Activated naive CD4-positive, alpha-beta T cell treated with anti-CD3 and anti-CD28 coated beads for 36 hours (primary cell): ENCODE results near the gene MKNK1. TPM values are rescaled to one million over a fixed set of nuclear protein-coding genes. Genes with fewer than 3 reads are reported as not detected.

Source experiments
- CTCF ChIA-PET: fragments of 350-600 bp; sonication (Branson Sonifier 250); formaldehyde crosslinking; loops from one replicate; lab custom pipeline; 2021; ENCODE audit warnings: antibody characterized with exemption; lab: Charles Lee
- DNase-seq: peaks from one replicate; pipeline ENCODE4 v3.0.0-alpha.2; 2020
- H3K27ac Mint-ChIP-seq: one replicate; pipeline ENCODE4 v1.8.0; 2021; ENCODE audit warnings: mild to moderate bottlenecking, mixed read lengths
- H3K27me3 Mint-ChIP-seq: one replicate; pipeline ENCODE4 v1.8.0; 2021; ENCODE audit warnings: low read depth, mixed read lengths
- H3K36me3 Mint-ChIP-seq: one replicate; pipeline ENCODE4 v1.8.0; 2021; ENCODE audit warnings: low read depth, mixed read lengths
- H3K4me1 Mint-ChIP-seq: one replicate; pipeline ENCODE4 v1.8.0; 2021; ENCODE audit warnings: low read depth, mixed read lengths
- H3K4me3 Mint-ChIP-seq: one replicate; pipeline ENCODE4 v1.8.0; 2021; ENCODE audit warnings: mild to moderate bottlenecking, moderate library complexity, mixed read lengths
- H3K9me3 Mint-ChIP-seq: one replicate; pipeline ENCODE4 v1.8.0; 2021; ENCODE audit warnings: mixed read lengths
- intact Hi-C: fragments of 100-400 bp; cut with micrococcal nuclease; formaldehyde crosslinking; loops from one replicate; pipeline ENCODE4 v1.15.1; 2023
- total RNA-seq, 2 experiments: library from RNA; stranded (reverse); gene quantifications; one replicate each; pipeline ENCODE4 v1.2.3, GENCODE V29; 2021

Gene MKNK1
- total RNA-seq, 2 experiments from 2014 or later = 18.5 to 21.2 TPM

GRCh38 chr1:46552357-46553237, 51.5 kb downstream of the MKNK1 start:
- H3K27me3 Mint-ChIP-seq = no peaks in the 10 kb centered on the region
- DNase-seq = no peak
- CTCF ChIA-PET = interaction anchor here (0.9 kb wide), 1 partner anchor 18 kb away, joined by 3 read pairs; no protein-coding TSS in a partner anchor
- no peak overlapping the region for H3K27ac Mint-ChIP-seq
- intact Hi-C loops = no loop called here
- no peaks in the 10 kb centered on the region for H3K4me1 Mint-ChIP-seq
- H3K36me3 Mint-ChIP-seq = no peaks in the 10 kb centered on the region
- no peak overlapping the region for H3K4me3 Mint-ChIP-seq
- H3K9me3 Mint-ChIP-seq = no peaks in the 10 kb centered on the region

- H3K4me1 Mint-ChIP-seq = no peaks in the 10 kb centered on the region
- intact Hi-C loops = no loop called here
- H3K4me3 Mint-ChIP-seq = no peak within 1 kb of the TSS
- no peaks in the 10 kb centered on the region for H3K9me3 Mint-ChIP-seq
- no peak within 1 kb of the TSS for H3K27ac Mint-ChIP-seq
- no peaks in the 10 kb centered on the region for H3K36me3 Mint-ChIP-seq
- DNase-seq = no peak
- peaks cover 5% of the 10 kb centered on the region for H3K27me3 Mint-ChIP-seq
- CTCF ChIA-PET = no interaction called here
These were observed 52.4 kb downstream of the MKNK1 start, which contains the start of gene KNCN for GRCh38 chr1:46551597-46552095. Gene KNCN (minus strand): TSS chr1:46551647. CDS start chr1:46551215, 432 bp downstream.

GRCh38 chr1:46550751-46551231, 53.3 kb downstream of the MKNK1 start:
- H3K36me3 Mint-ChIP-seq = no peaks in the 10 kb centered on the region
- no peak overlapping the region for H3K27ac Mint-ChIP-seq
- DNase-seq = no peak
- no peaks in the 10 kb centered on the region for H3K4me1 Mint-ChIP-seq
- CTCF ChIA-PET = interaction anchor here (1.4 kb wide), 1 partner anchor 17 kb away, joined by 6 read pairs; no protein-coding TSS in a partner anchor
- no peaks in the 10 kb centered on the region for H3K9me3 Mint-ChIP-seq
- no peak overlapping the region for H3K4me3 Mint-ChIP-seq
- intact Hi-C loops = no loop called here
- H3K27me3 Mint-ChIP-seq = peaks cover 13% of the 10 kb centered on the region

GRCh38 chr1:46549697-46550681, 54.1 kb downstream of the MKNK1 start:
- Mint-ChIP-seq H3K4me3 (no peak overlapping the region), H3K27me3 (peaks cover 21% of the 10 kb centered on the region), H3K27ac (no peak overlapping the region), H3K9me3 (no peaks in the 10 kb centered on the region), H3K36me3 (no peaks in the 10 kb centered on the region), H3K4me1 (no peaks in the 10 kb centered on the region)
- CTCF ChIA-PET = interaction anchor here (1.4 to 1.6 kb wide), 3 partner anchors 16 to 175 kb away, joined by 3 to 6 read pairs (median 3); no protein-coding TSS in a partner anchor
- DNase-seq = no peak
- intact Hi-C loops = loop anchor here (2.0 kb wide), 1 partner anchor 17 kb away; no protein-coding TSS in a partner anchor

GRCh38 chr1:46547481-46548383, 56.3 kb downstream of the MKNK1 start:
- Mint-ChIP-seq H3K27ac (no peak overlapping the region), H3K4me3 (no peak overlapping the region), H3K36me3 (no peaks in the 10 kb centered on the region), H3K9me3 (no peaks in the 10 kb centered on the region), H3K4me1 (no peaks in the 10 kb centered on the region), H3K27me3 (peaks cover 41% of the 10 kb centered on the region)
- DNase-seq = peak; percentile 18
- intact Hi-C loops = loop anchor here (1.0 to 2.0 kb wide), 4 partner anchors 15 to 105 kb away; no protein-coding TSS in a partner anchor
- CTCF ChIA-PET = interaction anchor here (0.7 to 2.9 kb wide), 9 partner anchors 10 to 177 kb away, joined by 3 to 15 read pairs (median 3); partner anchors contain the start of gene MKNK1

GRCh38 chr1:46546210-46546609, 57.9 kb downstream of the MKNK1 start:
- H3K4me3 Mint-ChIP-seq = no peak overlapping the region
- DNase-seq = no peak
- H3K9me3 Mint-ChIP-seq = no peaks in the 10 kb centered on the region
- intact Hi-C loops = no loop called here
- H3K27me3 Mint-ChIP-seq = peaks cover 49% of the 10 kb centered on the region
- no peaks in the 10 kb centered on the region for H3K4me1 Mint-ChIP-seq
- CTCF ChIA-PET = no interaction called here
- H3K36me3 Mint-ChIP-seq = no peaks in the 10 kb centered on the region
- H3K27ac Mint-ChIP-seq = no peak overlapping the region

GRCh38 chr1:46545784-46546183, 58.3 kb downstream of the MKNK1 start:
- H3K27me3 Mint-ChIP-seq = peaks cover 49% of the 10 kb centered on the region
- intact Hi-C loops = no loop called here
- H3K9me3 Mint-ChIP-seq = no peaks in the 10 kb centered on the region
- no peaks in the 10 kb centered on the region for H3K4me1 Mint-ChIP-seq
- CTCF ChIA-PET = interaction anchor here (1.4 kb wide), 1 partner anchor 99 kb away, joined by 5 read pairs; no protein-coding TSS in a partner anchor
- DNase-seq = no peak
- no peak overlapping the region for H3K4me3 Mint-ChIP-seq
- no peak overlapping the region for H3K27ac Mint-ChIP-seq
- H3K36me3 Mint-ChIP-seq = no peaks in the 10 kb centered on the region

- H3K36me3 Mint-ChIP-seq = no peaks in the 10 kb centered on the region
- intact Hi-C loops = no loop called here
- peaks cover 50% of the 10 kb centered on the region for H3K27me3 Mint-ChIP-seq
- CTCF ChIA-PET = interaction anchor here (0.6 to 1.4 kb wide), 4 partner anchors 67 to 326 kb away, joined by 3 to 6 read pairs (median 5); no protein-coding TSS in a partner anchor
- H3K27ac Mint-ChIP-seq = no peak overlapping the region
- no peaks in the 10 kb centered on the region for H3K9me3 Mint-ChIP-seq
- no peak overlapping the region for H3K4me3 Mint-ChIP-seq
- no peaks in the 10 kb centered on the region for H3K4me1 Mint-ChIP-seq
- DNase-seq = no peak
These were observed 59.4 kb downstream of the MKNK1 start for GRCh38 chr1:46544561-46545240.

GRCh38 chr1:46543761-46544560, 60.1 kb downstream of the MKNK1 start:
- Mint-ChIP-seq H3K27ac (no peak overlapping the region), H3K36me3 (no peaks in the 10 kb centered on the region), H3K9me3 (no peaks in the 10 kb centered on the region), H3K4me3 (no peak overlapping the region), H3K27me3 (peaks cover 50% of the 10 kb centered on the region), H3K4me1 (no peaks in the 10 kb centered on the region)
- CTCF ChIA-PET = interaction anchor here (0.6 to 1.2 kb wide), 3 partner anchors 9 to 325 kb away, joined by 3 to 6 read pairs (median 5); a partner anchor contains a TSS
- intact Hi-C loops = no loop called here
- DNase-seq = no peak

GRCh38 chr1:46543382-46543760, 60.7 kb downstream of the MKNK1 start:
- Mint-ChIP-seq H3K4me3 (no peak overlapping the region), H3K4me1 (no peaks in the 10 kb centered on the region), H3K27me3 (peaks cover 50% of the 10 kb centered on the region), H3K27ac (no peak overlapping the region), H3K36me3 (no peaks in the 10 kb centered on the region), H3K9me3 (no peaks in the 10 kb centered on the region)
- intact Hi-C loops = no loop called here
- DNase-seq = no peak
- CTCF ChIA-PET = interaction anchor here (0.7 to 1.2 kb wide), 2 partner anchors 9 to 48 kb away, joined by 3 read pairs; a partner anchor contains a TSS
